GM21619 (cell line): Measurements from ENCODE around the gene WNT5B.
"Not testable (repeated sequence)": the region's sequence is repeated elsewhere in the genome, so short reads cannot be mapped to it uniquely, and the experiment has no call there.

ENCODE experiments used
- ATAC-seq: cut with Tn5 transposase; IDR thresholded peaks from one replicate; pipeline ENCODE4 v1.9.1; 2021; ENCODE audit not compliant: unreplicated experiment

The WNT5B gene

DNA sequence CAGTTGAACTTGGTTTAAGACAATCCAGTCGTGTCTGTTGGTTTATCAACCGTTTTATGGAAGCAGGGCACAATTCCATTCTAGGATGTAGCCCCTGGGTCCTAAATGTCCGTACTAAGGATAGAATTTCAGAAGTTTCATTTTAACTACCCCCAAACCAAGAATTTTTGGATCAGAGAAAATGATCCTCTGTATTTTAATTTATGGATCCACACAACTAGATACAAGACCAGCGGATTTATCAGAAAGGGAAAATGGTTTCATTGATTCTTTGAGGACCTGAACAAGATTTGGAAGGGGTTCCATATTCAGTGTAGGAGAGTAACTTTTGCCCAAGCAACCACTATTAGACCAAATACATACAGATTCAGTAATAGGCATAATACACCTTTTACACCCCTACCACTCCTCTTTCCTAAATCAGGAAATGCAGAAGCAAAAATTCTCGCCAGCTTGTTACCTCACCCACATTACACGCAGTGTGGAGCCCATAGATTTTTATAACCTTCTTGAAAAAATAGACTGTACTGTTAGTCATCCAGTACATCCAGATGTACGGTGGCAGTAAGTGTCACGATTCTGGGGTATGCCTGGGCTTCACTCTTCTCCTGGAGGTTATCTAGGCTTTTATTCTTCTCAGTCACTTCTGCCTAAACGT, 33.2 kb upstream of the WNT5B start:
- no peak for ATAC-seq

DNA sequence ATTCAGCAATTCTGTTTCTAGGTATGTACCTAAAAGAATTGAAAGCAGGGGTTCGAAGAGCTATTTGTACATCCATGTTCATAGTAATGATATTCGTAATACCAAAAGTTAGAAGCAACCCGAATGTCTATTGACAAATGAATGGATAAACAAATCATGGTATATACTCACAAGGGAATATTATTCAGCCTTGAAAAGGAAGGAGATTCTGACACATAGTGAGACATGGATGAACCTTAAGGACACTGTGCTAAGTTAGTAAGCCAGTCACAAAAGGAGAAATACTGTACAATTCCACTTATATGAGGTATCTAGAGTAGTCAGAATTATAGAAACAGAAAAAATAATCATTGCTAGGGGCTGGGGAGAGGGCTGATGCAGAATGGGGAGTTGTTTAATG, 30.3 kb upstream of the WNT5B start:
- ATAC-seq = no peak

DNA sequence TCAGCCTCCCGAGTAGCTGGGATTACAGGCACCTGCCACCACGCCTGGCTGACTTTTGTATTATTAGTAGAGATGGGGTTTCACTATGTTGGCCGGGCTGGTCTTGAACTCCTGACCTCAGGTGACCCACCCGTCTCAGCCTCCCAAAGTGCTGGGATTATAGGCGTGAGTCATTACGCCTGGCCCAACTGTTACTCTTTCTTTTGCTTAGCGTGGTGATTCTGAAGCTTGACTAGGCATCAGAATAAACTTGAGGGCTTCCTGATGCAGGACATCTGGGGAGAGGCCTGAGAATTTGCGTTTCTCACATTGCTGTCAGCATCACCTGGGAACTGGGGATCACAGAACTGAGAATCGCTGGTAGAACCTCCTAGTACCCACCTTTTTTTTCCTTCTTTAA, 26.3 kb upstream of the WNT5B start:
- ATAC-seq = not testable (repeated sequence)

DNA sequence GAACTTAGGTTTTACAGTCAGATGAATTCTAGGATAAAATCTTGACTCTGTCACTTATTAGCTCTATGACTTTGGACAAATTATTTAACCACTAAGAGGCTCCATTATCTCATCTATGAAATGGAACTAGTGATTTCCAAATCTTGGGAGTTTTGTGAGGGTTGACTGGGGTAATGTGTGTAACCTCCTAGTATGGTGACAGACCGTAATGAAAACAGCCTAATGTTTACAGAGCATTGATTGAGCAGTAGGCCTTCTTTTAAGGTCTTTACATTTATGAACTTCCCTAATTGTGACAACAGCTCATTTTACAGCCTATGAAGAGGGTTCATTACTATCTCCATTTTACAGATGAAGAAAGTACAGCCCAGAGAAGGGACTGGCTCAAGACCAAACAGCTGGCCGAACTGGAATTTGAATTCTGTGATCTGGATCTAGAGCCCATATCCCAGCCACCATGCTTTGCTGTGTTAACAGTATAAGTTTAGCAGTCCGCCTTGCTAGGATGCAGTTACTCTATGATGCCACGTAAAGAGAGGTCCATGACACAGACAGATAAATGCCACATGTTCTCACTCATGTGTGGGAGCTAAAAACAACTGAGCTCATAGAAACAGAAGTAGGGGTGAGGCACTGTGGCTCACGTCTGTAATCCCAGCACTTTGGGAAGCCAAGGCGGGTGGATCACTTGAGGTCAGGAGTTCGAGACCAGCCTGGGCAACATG, 25.6 kb upstream of the WNT5B start:
- ATAC-seq = no peak

GRCh38 chr12:1604464-1604863, 24.6 kb upstream of the WNT5B start:
- no peak for ATAC-seq

DNA sequence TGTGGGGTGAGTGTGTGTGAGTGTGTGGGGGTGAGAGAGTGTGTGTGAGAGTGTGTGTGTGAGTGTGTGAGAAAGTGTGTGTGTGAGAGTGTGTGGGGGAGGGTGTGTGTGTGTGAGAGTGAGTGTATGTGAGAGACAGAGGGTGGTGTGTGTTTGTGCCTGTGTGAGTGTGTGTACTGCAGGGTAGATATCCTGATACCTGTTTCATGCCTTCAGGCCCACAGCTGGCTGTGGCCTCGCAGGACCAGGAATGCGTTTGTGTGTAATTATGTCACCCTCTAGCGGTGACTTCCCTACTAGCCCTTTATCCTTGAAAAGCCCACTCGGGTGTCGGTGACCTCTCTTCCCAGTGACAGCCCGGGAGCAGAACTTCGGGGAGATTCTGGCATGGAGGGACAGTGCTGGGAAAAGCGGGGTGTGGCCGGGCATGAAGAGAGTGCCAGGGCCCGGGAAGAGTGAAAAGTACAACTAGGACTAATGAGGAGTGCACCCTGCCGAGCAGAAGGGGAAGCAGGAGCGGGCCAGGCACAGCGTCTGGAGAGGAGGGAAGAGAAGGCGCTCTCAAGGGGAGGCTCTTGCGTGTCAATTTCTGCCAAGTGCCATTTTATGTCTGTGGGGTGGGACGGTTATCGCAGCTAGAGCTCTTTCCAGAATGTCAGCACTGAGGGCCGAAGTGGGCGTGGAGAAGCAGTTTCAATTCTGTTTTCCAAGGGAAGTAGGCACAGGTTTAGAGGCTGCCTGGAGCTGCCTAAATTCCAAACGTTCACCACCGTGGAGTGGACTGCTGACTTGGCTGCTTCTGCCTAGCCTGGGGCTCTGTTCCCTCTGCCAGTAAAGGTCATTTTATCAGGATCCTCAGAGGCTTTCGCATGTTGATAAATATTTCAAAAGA, 23.7 kb upstream of the WNT5B start:
- ATAC-seq = peak; percentile 38

GRCh38 chr12:1606021-1606622, 22.9 kb upstream of the WNT5B start:
- ATAC-seq = peak; percentile 68

- ATAC-seq = no peak
These were observed 20.9 kb upstream of the WNT5B start for GRCh38 chr12:1607940-1608712.

DNA sequence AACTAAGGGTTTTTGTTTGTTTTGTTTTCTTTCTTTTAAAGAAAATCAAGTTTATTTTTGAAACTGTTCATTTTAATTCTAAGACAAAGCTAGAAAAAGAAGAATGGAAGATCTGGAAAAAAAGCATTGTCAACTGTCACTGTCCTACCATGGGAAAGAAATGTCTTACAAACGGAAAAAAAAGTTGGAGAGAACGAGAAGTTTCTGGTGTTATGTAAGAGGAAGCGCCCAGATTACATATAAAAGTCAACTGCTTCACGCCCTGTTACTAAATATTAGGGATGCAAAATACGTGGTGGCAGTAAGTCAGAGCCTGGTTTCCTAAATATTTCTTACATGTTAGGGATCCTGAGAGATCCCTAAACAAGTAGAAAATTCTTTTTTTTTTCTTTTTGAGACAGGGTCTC, 20.3 kb upstream of the WNT5B start:
- no peak for ATAC-seq

GRCh38 chr12:1610072-1610643, 18.9 kb upstream of the WNT5B start:
- no peak for ATAC-seq

GRCh38 chr12:1611803-1612572, 17.0 kb upstream of the WNT5B start:
- ATAC-seq = no peak

DNA sequence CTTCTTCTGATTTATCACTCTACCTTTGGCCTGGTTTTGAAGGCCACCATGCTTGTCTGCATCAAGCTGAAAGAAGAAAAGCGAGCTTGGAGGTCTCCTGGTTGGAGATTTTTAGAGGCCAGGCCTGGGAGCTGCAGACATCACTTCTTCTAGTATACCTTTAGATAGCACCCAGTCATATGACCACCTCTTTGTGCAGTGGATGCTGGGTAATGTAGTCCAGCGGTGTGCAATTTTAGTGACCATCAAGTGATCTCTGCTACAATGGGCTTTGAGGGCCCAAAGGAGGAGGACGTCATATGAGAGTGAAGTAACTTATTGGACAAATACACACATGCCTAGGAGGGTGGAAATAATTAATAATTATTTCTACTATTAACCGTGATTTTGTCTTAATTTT, 15.2 kb upstream of the WNT5B start:
- no peak for ATAC-seq

GRCh38 chr12:1614360-1614759, 14.7 kb upstream of the WNT5B start:
- no peak for ATAC-seq

DNA sequence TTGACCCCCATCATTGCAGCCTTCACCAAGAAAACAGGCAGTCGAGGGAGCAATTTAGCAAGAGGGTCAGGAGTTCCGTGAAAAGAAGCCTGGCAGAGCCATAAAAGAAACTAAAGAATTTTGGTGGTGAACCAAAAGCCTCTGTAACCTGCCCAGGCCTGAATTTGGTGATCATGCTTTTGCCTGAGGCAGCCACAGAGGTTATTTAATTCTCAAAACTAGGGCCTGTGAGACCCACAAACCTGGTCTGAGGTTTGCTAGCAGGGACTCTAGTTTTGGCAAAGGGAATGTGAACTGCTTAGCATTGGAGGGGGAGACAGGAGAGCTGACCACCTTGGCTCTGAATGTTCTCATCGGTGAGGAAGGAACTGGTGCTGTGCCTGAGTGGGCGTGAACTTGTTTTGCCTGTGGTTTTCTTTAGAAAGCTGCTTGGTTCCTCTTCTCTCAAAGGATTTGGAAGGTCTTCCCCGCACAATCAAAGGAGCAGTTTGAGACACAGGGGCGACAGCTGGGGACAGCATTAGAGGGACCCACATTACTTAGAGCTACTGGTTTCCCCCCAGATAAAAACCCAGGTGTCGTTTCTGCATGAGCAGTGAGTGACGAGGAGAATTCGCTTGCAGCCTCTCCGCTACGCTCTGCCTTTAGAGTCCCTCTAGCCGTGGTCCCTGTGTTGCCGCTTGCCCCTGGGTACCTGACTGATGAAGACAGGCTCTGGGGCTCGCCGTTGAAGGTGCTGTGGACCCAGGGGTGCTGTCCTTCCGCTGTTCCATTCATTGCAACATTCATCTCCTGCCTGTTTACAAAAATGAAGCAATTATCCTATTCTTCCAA, 12.6 kb upstream of the WNT5B start:
- no peak for ATAC-seq

DNA sequence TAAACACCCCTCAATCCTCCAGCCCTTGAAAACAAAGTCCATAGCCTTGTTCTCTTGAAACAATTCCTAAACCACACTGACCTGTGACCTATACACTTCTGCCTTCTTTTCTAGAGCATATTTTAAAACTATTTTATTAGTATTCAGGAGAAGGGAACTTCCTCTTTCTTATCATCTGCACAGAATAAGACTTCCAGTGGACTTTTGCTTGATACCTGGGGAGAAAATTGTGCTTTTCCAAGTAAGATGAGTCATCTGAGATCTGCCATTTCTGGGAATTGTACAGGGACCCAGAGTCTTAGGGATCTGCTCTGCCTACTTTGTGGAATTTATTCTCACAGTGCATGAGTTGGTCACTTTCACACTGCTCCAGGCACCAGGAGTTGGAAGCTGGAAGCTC, 10.5 kb upstream of the WNT5B start:
- ATAC-seq = no peak

GRCh38 chr12:1619159-1619558, 9.9 kb upstream of the WNT5B start:
- ATAC-seq = no peak

GRCh38 chr12:1619587-1619986, 9.4 kb upstream of the WNT5B start:
- no peak for ATAC-seq

DNA sequence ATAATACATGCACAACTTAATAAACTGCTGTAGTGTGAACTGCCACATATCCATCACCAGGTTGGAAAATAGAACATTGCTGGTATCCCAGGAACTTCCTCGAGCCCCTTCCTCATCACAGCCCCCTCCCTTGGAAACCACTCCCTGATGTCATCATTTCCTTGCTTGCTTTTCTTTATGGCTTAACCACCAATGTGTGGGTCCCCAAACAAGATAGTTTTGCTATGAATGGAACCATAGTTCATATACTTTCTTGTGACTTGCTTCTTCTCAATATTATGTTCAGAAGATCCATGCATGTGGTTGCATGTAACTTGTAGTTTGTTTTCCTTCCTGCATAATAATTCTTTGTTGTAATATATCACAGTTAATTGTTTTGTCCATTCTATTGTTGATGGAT, 8.9 kb upstream of the WNT5B start:
- no peak for ATAC-seq

GRCh38 chr12:1622406-1622805, 6.6 kb upstream of the WNT5B start:
- no peak for ATAC-seq
